Measurements from ENCODE around the gene PTGR3.

The PTGR3 gene

GRCh38 chr18:75227535-75228296 is 18.8 kb upstream of the PTGR3 start:
- TF ChIP-seq CTCF (IDR thresholded peaks at IDR 0.05; ENCODE audit: low read depth, low read length): no peak
- no peak overlapping the region for H3K4me3 ChIP-seq (replicated peaks in 1 of 2; ENCODE audit: low read depth in 2 of 2, low read length in 2 of 2)
- DNase-seq (ENCODE audit: low read depth in 2 of 2): peak in 1 of 2 donors; percentile 25

- no peak for DNase-seq (ENCODE audit: low read depth in 2 of 2)
- H3K4me3 ChIP-seq (replicated peaks in 1 of 2; ENCODE audit: low read depth in 2 of 2, low read length in 2 of 2): peak overlapping the region; percentile 17 to 21
- TF ChIP-seq CTCF (IDR thresholded peaks at IDR 0.05; ENCODE audit: low read depth, low read length): no peak
These were observed 18.0 kb upstream of the PTGR3 start for GRCh38 chr18:75226956-75227316.

- H3K4me3 ChIP-seq (replicated peaks in 1 of 2; ENCODE audit: low read depth in 2 of 2, low read length in 2 of 2): peak overlapping the region; percentile 17 to 21
- DNase-seq (ENCODE audit: low read depth in 2 of 2): peak; percentile 28 to 41
- TF ChIP-seq CTCF (IDR thresholded peaks at IDR 0.05; ENCODE audit: low read depth, low read length): no peak
These were observed 17.5 kb upstream of the PTGR3 start for GRCh38 chr18:75226286-75226955.

GRCh38 chr18:75223687-75224347 is 14.9 kb upstream of the PTGR3 start:
- H3K4me3 ChIP-seq (replicated peaks in 1 of 2; ENCODE audit: low read depth in 2 of 2, low read length in 2 of 2): no peak overlapping the region
- no peak for DNase-seq (ENCODE audit: low read depth in 2 of 2)
- no peak for TF ChIP-seq CTCF (IDR thresholded peaks at IDR 0.05; ENCODE audit: low read depth, low read length)

- DNase-seq (ENCODE audit: low read depth in 2 of 2): no peak
- H3K4me3 ChIP-seq (replicated peaks in 1 of 2; ENCODE audit: low read depth in 2 of 2, low read length in 2 of 2): no peak overlapping the region
- no peak for TF ChIP-seq CTCF (IDR thresholded peaks at IDR 0.05; ENCODE audit: low read depth, low read length)
These were observed 13.5 kb upstream of the PTGR3 start for GRCh38 chr18:75222407-75222806.

GRCh38 chr18:75221897-75222296 is 13.0 kb upstream of the PTGR3 start:
- no peak for DNase-seq (ENCODE audit: low read depth in 2 of 2)
- TF ChIP-seq CTCF (IDR thresholded peaks at IDR 0.05; ENCODE audit: low read depth, low read length): no peak
- no peak overlapping the region for H3K4me3 ChIP-seq (replicated peaks in 1 of 2; ENCODE audit: low read depth in 2 of 2, low read length in 2 of 2)

Data from cardiac fibroblast (primary cell).